ENCODE data around the gene PSMD5.

The PSMD5 gene

DNA sequence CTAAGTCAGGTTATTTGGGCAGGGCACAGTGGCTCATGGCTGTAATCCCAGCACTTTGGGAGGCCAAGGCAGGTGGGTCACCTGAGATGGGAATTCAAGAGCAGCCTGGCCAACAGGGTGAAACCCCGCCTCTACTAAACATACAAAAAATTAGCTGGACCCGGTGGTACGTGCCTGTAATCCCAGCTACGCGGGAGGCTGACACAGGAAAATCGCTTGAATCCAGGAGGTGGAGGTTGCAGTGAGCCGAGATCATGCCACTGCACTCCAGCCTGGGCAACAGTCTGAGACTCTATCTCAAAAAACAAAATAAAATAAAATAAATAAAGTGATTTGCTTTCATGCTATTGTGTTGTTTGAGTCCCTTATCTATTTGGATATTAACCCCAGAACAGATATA, 41.3 kb downstream of the PSMD5 start:
- no peak overlapping the region for H3K27ac ChIP-seq
- TF ChIP-seq, protein P1, sequence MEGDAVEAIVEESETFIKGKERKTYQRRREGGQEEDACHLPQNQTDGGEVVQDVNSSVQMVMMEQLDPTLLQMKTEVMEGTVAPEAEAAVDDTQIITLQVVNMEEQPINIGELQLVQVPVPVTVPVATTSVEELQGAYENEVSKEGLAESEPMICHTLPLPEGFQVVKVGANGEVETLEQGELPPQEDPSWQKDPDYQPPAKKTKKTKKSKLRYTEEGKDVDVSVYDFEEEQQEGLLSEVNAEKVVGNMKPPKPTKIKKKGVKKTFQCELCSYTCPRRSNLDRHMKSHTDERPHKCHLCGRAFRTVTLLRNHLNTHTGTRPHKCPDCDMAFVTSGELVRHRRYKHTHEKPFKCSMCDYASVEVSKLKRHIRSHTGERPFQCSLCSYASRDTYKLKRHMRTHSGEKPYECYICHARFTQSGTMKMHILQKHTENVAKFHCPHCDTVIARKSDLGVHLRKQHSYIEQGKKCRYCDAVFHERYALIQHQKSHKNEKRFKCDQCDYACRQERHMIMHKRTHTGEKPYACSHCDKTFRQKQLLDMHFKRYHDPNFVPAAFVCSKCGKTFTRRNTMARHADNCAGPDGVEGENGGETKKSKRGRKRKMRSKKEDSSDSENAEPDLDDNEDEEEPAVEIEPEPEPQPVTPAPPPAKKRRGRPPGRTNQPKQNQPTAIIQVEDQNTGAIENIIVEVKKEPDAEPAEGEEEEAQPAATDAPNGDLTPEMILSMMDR (conservative IDR thresholded peaks at IDR 0.05) = no peak
- TF ChIP-seq ZFX (IDR thresholded peaks at IDR 0.05) = no peak

DNA sequence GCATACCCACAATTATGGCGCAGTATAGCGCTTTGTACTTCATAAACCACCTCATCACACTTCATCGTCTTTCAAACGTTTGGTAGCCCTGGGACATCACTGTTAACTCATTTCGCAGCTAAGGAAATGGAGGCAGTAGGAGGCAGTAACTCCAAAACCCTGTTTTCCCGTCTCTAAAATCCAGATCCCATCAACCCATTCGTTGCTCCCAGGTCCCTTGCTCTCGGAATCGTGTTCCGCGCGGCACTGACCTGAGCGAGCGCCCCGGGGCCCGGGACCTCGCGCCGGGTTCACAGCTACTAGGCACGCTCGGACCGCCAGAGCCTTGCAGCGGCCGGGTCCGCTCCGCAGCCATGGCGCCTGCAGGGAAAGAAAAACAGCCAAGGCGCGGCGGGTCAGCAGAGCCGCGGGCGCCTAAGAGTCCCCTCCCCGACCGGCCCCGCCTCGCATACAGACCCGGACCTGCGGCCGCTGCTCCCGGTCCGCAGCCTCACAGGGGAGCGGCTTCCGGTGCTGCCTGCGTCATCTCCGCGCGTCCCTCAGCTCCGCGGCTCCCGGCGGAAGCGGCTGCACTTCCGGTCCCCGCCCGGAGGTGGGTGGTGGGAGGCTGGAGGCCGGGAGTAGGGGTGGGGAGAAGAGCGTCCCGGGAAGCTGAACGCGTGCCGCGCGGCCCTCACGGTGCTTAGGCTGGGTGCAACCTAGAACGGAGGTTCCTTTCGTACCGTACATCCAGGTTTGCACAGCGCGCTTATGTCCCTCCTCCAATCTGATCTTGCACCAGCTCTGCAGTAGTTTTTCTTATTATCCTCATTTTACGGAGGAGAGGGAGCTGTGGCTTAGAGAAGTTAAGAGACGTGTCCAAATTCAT, 49.6 kb downstream of the PSMD5 start, which contains the start of gene FBXW2:
FBXW2 (minus strand) TSS at position 519 of the 868 bp plus-strand sequence. CDS start 5,158 bp downstream, outside the sequence.
- H3K27ac ChIP-seq = peak within 1 kb of the TSS; percentile 79
- TF ChIP-seq, protein P1 (conservative IDR thresholded peaks at IDR 0.05) = no peak
- TF ChIP-seq ZFX (IDR thresholded peaks at IDR 0.05) = peak; percentile 65

DNA sequence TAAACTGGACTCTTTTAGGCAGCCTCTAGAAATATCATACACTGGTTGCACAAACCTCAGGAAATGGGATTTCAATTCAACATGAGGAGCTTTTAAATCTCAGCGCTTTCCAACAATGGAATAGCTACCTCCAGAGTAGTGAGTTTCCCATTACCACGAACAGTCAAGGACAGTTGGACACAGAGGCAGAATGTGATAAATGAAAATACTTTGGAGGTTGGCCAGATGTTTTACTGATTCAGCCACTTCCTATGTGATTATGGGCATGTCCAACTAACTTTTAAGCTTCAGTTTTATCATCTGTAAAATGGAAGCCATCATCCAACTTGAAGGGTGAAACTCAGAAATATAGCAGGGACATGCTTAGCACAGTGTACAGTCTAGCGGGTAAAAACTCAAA, 51.6 kb downstream of the PSMD5 start:
- no peak overlapping the region for H3K27ac ChIP-seq

DNA sequence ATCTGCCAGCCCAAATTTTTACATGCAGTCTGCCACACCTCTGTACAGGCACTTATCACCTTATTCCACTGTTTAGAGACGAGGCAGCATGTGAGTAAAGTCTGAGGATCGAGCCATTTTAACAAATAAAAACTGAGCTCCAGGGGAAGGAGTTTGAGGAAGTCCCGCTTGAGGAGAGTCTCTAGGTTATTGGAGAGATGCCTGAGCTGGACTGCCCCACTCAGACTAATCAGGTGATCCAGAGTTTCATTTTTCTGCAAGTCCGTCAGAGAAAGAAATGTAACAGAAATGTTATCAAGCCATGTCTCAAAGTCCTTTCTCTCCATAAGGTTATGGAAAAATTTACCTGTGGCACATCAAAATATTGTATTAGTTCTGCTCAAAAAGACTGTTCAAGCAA, 54.8 kb downstream of the PSMD5 start:
- no peak overlapping the region for H3K27ac ChIP-seq
- no peak for TF ChIP-seq ZFX (IDR thresholded peaks at IDR 0.05)
- TF ChIP-seq, protein P1 (conservative IDR thresholded peaks at IDR 0.05) = no peak

More for the DNA sequence above, 51.6 kb downstream of the PSMD5 start:
- TF ChIP-seq, protein P1 (conservative IDR thresholded peaks at IDR 0.05) = no peak

DNA sequence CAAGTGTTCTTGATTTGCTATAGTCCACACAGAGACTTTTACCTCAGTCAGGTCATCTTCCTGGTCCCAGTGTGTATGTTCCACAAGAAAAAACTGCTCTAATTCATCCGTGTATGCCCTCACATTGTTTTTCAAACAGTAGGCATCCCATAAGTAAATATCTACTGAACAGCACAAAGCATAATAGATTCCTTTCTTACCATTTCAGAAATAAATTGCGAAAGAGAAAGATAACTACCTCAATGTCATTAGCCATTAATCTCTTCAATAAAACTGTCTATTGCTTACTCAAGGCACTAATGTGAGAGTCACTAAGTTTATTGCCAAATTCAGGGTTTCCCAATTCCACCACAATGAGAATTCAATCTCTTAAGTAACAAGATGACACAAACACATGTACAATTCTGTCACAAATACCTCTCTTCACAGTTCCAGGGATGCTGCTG, 59.1 kb downstream of the PSMD5 start:
- no peak overlapping the region for H3K27ac ChIP-seq
- TF ChIP-seq, protein P1 (conservative IDR thresholded peaks at IDR 0.05) = no peak
- TF ChIP-seq ZFX (IDR thresholded peaks at IDR 0.05) = no peak

DNA sequence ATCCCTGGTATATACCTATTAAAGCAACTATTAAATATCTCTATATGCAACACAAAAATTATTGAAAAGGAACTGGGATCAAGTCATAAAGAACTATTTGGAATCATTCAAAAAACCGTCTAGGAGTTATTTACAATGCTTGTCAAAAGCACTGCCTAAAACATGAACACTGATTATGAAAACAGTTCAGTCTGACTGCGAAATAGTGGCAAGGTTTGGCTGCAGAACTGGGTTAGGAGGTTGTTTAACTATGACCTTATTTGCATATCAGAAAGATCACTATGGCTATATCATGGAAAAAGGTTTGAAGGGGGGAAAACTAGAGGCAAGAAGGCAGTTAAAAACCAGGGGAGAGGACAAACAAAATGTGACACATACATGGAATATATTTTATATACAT, 61.5 kb downstream of the PSMD5 start:
- H3K27ac ChIP-seq = no peak overlapping the region
- TF ChIP-seq, protein P1 (conservative IDR thresholded peaks at IDR 0.05) = no peak
- no peak for TF ChIP-seq ZFX (IDR thresholded peaks at IDR 0.05)

DNA sequence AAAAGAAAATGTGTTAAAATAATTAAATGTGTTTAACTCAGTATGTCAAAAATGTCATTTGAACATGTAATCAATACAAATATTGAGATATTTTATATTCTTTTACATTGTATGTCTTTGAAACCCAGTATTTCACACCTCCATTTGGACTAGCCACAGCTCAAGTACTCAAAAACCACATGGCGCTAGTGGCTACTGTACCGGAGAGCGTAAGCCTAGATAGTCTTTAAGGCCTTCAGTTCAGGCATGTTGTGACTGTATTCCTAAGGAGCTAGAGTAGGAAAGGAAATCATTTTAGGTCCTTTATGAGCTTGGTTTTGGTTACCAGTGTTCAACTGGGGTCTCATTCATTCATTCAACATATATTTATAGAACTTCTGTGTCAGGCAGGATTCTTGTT, 62.4 kb downstream of the PSMD5 start:
- TF ChIP-seq ZFX (IDR thresholded peaks at IDR 0.05) = no peak
- TF ChIP-seq, protein P1 (conservative IDR thresholded peaks at IDR 0.05) = no peak
- no peak overlapping the region for H3K27ac ChIP-seq

Measured in C4-2B (cell line).